ENCODE measurements around the gene CDH16.

CDH16 gene

DNA sequence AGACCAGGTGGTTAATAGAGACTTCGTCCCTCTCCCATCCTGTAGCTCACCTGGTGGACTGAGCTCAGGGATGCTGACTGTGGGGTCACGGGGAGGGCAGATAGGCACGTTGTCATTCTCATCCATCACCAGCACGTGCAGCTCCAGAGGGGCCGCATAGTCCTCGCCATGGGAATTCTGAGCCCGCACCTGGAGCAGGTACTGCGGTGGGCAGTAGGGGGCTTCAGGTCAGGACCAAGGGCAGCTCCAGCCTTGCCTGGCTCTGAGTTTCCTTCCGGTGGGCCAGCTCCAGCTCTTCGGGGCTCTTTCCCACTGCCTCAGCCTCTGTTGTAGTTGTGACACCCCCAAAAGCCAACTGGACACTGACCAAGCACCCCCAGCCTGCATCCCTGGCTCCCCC is 5.6 kb downstream of the CDH16 start:
- no peak for DNase-seq (ENCODE audit: low read depth in 2 of 2, low spot score in 1 of 2)

DNA sequence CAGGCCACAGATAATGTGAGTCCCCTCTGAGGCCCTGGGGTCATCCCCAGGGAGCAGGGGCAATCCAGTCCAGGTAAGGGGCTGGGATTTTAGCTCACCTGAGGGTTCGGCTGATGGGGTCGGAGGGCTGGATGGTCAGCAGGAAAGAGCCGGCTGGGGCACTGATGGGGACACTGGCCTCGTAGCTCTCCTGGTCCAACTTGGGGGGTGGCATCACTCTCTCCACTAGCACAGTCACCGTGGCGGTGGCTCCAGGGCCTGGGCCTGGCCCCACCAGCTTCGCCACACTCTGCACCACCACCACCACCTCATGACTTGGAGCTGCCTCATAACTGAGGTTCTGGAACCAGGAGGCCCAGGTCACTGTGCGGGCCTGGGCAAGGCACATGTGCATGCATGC is 6.9 kb downstream of the CDH16 start:
- no peak for DNase-seq (ENCODE audit: low read depth in 2 of 2, low spot score in 1 of 2)

DNA sequence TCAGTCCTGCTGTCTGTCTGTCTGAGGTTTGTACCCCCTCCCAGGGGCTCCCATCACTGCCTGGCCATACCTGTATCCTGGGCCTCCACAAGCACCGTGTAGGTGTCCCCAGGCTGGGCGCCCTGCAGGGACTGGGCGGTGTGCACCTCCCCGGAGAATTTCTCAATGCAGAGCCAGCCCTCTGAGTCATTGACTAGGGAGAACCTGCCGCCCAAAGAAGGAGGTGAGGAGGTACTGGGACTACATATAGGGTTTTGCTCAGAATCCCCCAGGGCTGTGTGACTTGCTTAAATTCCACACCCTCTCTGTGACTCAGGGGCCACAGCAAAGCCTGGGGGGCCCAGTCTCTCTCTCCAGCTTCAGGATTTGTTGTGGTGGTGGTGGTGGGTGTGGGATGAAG is 7.6 kb downstream of the CDH16 start:
- no peak for DNase-seq (ENCODE audit: low read depth in 2 of 2, low spot score in 1 of 2)

DNA sequence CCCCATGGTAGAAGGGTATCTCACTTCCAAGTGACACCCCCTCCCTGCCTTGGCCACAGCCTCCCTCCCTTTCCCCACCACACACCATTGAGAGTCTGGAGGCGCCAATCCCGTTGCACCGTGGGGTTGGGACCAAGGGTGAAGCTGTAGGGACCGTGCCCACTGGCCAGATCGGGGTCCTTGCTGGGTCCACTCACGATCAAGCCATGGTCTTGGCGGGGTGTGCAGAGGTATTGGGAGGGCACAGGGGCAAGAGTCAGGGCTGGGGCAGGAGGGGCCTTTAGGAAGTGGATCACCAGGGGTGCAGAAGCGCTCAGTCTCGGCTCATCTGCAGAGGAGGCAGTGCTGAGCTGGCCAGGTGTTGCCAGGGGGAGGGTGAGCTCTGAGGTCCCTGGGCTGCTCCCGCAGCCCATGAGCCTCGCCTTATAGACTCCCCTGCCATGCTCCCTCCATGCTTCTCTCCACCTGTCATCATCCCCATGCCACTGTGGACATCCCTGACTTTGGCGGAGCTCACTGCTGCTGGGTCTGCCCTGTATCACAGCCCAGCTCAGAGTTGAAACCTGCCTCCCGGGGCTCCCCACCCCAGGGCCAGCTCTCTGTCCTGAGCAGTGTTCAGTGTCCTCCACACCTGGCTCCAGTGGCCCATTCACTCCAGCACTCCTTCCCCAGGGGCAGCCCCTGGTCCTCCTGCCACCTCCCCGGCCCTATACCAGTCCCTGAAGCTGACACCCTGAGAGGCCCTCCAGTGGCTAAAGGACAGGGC is 8.3 kb downstream of the CDH16 start:
- DNase-seq (ENCODE audit: low read depth in 2 of 2, low spot score in 1 of 2) = no peak

DNA sequence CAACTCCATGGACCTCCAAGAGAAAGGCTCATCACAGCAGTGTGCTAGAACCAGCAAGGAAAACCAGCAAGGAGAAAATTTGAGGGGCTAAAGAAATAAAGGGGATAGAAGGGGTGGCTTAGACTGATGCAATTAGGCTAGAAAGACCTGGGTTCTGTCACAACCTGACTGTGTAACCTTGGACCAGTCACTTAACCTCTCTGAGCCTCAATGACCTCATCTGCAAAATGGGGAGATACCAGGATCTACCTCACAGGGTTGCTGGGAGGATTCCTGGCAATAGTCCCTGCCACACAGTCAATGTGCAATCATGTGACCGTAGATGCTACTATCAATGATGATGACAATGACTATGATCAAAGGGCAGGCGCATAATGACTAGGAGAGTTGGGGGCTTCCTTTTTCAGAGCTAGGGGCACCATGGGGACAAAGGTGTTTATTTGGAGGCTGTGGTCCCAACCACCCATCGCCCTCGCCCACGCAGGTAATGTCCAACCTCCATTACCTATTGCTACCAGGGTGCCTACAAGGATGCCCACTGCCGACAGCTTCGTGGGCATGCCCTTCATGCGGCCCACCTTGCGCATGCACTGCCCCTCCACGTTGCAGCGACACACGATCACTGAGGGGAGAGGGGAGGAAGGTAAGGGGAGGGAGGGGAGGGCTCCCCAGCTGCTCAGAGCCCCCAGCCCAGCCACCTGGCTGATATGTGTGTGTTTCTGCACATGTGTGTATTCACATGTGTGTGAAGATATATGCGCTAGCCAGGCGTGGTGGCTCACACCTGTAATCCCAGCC is 9.7 kb downstream of the CDH16 start:
- no peak for DNase-seq (ENCODE audit: low read depth in 2 of 2, low spot score in 1 of 2)

DNA sequence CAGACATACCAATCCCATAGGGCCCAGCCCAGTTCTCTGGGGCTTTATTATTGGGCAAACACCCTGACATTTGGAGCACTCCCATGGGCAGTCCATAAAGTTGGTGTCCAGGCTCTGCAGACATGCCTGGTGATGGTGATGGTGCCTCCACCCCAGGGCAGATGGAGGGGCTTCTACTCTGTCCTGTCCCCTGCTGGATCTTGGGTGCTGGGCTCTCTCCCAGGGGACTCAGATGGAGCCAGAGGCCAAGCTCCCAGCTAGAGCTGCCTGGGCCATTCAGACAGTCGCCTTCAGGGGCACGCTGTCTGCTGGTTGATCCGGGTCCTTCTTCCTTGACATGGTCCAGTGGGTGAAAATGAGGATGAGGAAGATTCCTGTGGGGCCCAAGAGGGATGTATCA is 10.6 kb downstream of the CDH16 start:
- no peak for DNase-seq (ENCODE audit: low read depth in 2 of 2, low spot score in 1 of 2)

DNA sequence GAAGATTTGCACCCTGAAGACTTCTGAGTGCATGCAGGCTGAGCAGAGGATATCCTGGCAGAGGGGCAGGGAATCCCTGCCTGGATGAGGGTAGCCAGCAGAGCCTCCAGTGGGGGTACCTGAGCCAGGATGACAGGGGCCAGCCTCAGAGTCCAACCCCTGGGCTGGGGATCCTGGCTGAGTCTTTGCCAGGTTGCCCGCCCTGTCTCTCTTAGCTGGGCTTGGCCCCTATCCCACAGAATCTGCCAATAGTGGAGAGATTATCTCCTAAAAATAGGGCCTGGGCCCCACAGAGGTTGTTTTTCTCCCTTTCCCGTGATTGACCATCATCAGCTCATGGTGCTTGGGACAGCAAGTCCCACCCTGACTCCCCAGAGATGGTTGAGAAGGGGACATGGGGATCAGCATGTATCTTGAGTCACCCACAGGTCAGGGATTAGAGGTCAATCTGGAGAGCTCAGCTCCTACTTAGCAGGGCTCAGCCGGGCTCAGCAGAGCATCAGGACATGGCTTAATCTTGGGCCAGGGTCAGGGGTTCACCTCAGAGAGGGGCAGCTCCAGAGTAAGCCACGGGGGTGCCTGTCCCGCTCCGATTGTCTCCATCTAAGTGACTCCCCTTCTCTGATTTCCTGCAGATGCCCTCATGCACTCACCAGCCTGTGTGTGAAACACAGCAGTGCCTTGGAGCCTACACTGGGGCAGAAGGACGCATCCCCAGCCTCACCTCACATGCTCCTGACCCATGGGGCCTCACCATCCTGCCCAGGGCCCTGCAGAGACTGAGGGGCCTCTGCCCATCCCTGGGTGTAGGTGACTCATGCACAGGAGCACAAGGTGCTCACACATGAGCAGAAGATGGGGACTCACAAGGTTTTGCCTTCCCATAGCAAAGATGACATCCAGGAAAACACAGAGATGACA is 11.5 kb downstream of the CDH16 start:
- DNase-seq (ENCODE audit: low read depth in 2 of 2, low spot score in 1 of 2) = no peak

DNA sequence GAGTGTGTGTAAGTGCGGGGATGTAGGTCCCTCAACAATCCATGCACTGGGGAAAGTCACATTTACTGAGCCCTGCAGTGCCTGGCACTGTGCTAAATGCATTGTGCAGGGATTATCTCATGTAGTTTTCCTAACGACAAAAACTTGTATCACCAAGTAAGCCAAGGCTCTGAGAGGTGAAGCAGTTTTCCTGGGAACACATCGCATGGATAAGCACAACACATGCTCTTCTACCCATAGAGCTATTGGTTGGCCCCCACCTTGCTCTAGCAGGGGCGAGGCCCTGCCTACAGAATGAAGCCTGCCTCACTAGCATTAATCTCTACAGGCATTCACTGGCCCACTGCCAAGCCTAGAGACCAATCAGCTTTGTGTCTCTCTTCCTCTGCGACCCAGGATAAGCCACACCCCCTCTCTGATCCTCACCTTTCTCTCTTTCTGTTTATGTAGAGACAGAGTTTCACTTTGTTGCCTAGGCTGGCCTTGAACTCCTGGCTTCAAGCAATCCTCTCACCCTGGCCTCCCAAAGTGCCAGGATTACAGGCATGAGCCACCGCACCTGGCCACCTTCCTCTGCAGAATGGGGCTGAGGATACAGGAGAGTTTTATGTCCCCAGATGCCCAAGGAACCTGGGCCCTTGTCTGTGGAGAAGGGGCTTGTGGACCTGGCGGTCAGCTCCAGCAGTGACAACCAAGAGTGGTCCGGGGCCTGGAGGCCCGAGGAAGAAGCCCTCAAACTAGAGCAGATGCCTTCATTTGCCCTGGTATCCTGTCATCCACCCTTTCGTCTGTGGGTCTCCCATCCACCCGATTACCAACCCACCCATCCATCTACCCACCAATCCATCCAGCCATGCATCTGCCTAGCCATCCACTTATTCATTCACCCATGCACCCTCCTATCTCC is 12.8 kb downstream of the CDH16 start:
- DNase-seq (ENCODE audit: low read depth in 2 of 2, low spot score in 1 of 2) = no peak

DNA sequence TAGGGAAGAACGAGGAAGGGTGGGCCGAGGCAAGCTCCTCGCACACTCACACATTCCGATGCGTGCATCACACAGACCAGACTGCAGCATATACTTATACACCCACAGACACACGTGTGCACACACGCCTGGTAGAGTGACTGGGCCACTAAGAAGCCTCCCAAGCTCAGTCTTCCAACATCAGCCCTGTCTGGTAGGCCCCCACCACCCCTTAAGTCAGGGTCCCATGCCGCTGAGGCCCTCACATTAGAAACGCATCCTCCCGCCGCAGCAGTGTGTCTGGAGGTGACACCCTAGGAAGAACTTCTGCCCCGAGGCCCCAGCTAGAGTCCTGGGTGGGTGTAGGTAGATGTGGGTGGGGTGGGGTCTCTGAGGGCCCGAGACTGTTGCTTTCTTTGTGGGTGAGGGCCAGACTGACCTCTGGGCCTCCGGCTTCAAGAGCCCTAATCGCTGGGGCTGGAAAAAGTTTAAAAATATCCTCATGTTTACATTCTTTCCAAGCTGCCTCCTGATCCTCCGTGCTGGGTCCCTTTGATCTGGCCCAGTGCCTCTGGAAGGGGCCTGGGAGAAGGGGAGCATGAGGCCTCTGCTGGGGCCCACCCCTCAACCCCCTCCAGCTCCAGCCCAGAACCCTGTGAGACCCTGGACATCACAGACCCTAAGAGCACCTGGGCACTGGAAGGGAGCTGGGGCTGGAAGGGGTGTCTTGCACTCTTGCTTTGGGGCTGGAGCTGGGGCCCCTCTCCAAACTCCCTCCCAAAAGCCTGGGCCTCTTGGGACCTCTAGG is 13.6 kb downstream of the CDH16 start:
- DNase-seq (ENCODE audit: low read depth in 2 of 2, low spot score in 1 of 2) = no peak

DNA sequence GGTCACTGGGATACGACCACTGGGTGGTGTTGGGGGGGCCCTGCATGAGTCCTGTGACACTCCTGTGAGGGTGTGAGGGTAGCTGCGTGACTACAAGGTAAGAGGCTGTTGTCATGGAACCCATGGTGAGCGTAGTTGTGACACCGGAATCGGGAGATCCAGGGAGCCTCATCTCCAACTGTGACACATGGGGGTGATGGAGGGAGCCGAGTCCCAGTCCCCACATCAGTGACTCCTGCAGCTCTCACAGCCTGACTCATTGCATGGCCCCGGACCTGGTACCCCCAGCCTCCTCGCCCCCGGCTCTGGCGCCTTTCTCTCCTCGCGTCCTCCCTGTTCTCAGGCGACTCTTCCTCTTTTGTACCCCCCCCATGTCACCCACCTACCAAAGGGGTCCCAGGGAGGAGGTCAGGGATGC is 14.2 kb downstream of the CDH16 start:
- no peak for DNase-seq (ENCODE audit: low read depth in 2 of 2, low spot score in 1 of 2)

DNA sequence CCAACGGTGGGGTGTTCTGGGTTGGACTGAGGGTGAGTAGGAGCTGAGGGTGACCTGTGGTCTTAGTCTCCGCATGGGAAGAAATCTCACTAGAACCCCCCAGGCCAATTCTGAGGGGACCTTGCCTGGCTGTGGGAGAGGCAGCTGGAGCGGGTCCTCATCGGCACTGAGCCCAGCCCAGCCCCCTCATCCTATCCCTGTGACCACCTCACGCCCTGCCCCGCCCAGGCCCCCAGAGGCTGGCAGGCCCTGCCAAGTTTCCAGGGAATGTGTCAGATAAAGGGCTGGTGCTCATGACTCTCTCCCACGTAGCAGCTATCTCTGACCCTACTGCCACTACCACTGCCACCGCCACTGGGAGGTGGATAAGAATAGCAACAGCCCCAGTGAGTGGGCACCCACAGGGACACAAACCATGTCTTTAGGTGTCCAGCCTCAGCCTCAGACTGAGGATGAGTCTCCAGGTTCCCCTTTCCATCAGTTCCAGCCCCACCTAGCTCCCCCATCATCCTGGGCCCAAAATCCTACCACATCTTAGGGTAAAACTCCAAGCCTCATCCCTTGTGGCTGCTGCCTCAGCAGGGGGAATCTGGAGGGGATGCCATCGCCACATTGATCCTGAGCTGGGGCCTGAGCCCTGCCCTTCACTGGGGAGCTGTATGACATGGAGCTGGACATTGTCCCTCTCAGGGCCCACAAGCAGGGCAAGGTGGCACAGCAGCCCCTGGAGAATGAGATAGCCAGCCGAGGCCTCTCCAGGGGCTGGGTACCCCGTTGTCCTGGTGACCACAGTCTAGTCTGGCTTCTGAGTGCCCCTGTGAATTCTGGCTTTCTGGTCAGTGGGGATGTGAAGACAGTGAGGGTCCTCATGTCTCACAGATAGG is 14.9 kb downstream of the CDH16 start:
- DNase-seq (ENCODE audit: low read depth in 2 of 2, low spot score in 1 of 2) = no peak

DNA sequence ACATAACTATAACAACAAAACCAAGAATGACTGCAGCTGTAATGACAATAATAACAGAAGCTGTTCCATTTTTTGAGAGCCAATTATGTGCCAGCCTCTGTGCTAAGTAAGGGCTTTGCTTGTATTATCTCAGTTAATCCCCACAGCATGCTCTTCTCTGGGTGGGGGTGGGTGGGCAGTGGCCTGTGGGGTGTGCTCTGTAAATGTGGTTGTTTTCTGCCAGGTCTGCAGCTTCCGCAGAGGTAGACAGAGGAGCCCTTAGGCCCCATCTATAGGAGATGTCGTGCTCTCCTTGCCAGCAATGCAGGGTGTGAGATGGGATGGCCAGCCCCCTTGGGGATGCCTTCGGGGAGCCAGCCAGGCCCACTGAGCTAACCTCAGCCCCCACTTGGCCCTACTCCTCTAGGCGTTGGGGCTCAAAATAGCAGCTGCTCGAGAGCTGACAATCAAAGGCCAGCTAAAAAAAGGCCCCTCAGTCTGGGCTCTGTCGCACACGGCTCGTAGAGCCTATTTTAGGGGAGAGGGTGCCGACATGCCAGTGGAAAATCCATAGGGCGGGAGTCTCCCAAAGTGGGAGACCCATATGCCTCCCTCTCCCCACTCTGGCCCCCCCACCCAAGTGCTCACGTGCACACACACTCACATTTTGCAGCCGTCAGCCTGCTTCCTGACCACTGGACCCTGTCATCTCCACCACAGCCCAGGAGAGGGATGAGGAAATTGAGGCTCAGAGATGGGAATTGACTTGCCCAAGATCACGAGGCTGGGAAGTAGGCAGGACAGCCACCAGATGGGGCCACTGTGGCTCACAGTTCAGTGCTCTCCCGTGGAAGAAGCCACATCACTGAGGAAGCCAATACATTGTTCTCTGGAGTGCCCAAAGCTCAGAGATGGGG is 15.8 kb downstream of the CDH16 start:
- DNase-seq (ENCODE audit: low read depth in 2 of 2, low spot score in 1 of 2) = no peak

DNA sequence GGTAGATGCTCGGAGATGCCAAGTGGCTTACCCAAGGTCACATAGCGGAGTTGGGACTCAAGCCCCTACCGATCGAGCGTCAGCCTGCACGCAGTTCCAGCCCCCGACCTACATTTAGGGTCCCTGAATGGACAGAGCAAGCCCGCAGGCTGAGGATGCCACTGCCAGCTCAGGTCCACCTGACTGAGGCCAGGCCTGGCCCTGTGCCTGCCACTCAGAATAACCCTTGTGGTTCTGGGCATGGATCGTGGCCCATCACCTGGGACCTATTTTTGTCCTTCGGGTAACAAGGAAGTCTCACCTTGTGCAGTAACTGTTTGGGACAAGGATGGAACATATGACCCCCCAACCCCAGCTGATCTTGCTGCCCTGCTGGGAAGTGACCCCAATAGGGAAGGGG is 17.1 kb downstream of the CDH16 start:
- no peak for DNase-seq (ENCODE audit: low read depth in 2 of 2, low spot score in 1 of 2)

DNA sequence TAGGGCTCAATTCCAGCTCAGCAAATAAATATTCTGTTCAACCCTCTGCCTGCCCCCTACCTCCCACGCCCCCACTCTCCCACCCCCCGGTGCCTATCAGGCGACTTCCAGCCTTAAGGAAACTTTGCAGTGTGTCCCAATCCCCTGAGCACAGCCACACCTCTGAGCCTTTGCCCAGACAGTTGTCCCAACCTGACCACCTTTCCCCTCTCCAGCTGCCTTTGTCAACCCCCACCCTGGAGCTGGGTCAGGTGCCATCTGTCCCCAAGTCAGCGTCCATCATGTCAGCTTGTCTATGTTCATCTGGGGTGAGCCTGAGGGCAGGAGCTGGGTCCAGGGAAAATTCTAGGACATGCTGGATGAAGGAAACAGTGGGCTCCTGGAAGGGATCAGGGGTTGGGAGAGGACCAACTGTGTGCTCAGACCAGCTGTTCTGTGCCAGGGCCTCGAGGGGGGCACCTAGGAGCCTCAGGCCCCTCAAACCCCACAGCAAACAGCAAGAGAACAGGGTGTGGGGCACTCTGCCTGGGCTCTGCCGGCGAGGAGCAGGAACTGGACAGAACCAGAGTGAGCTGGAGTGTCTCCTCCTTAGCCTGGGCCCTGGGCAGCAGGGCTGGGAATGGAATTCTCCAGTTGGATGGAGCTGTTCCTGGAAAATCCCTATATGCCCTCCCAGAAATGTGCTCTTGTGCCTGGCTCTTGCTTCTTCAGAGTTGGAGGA is 17.8 kb downstream of the CDH16 start:
- no peak for DNase-seq (ENCODE audit: low read depth in 2 of 2, low spot score in 1 of 2)

DNA sequence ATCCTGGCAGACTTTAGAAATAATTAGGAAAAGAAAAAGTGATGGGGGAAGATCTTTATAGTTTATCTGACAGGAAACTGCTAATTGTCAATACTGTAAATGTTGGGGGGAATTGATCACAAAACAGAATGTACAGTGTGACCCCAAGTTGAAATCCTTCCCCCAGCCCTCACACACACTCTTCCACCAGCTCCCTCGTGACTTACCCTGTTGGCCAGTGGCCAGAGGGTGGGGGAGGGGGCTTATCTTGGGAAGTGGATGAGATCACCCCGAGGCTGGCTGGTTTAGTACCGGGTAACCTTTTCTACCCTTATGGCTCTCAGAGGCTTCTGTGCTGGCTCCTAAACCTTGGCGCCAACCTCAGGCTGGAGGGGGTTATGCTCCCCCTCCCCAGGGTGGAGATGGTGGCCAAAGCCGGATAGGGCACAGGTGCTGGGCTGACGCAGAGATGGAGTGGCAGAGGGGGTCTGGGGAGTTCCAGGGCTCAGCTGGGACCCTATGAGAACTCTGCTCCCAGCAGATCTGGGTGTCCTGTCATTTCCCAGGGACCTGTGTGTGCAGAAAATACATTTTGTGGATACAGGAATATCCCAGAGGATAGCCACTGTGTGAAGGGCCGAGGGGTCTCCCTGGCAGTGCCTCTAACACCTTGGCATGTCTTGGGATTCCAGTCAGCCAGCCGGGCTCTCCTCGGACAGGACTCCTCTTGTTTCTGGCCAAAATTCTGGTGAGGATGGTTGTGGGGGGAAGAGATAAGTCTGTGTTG is 18.6 kb downstream of the CDH16 start:
- no peak for DNase-seq (ENCODE audit: low read depth in 2 of 2, low spot score in 1 of 2)

DNA sequence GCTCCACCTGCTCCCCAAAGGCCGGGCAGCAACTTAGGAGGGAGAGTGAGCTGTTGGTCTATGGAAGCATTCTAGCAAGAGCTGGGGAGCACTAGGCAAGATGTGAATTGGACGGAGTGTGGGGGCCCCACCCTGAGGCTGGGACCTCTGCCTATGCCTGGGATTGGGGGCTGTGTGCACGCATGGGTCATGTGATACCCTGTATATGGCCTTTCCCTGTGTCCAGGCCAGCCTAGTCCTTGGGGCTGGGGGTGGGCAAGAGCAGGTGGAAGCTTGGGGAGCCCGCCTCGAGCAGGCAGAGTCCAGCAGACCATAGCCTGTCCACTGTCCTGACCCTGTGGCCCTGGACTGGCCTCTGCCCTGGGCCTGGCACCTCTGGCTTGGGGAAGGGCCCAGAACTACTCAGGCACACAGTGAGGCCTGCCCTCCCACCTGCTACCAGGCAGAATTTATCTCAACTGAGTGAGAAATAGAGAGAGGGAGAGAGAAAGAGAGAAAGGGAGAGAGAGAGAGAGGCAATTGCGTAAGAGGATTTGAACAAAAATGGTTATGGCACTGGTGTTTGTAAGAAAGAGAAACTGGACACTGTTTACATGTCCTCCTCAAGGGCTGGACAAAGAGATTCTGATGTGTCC is 19.3 kb downstream of the CDH16 start:
- DNase-seq (ENCODE audit: low read depth in 2 of 2, low spot score in 1 of 2) = no peak

Data from stimulated activated CD8-positive, alpha-beta memory T cell treated with anti-CD3 and anti-CD28 coated beads, Interleukin-4, amount 100 ng/mL, for 1 hour (primary cell).